ENCODE measurements around the gene TUBG1.
"Not testable (repeated sequence)": the region's sequence is repeated elsewhere in the genome, so short reads cannot be mapped to it uniquely, and the experiment has no call there.

Gene TUBG1

GRCh38 chr17:42579794-42580551 is 29.5 kb upstream of the TUBG1 start:
- no peak for DNase-seq (ENCODE audit: low spot score)

DNA sequence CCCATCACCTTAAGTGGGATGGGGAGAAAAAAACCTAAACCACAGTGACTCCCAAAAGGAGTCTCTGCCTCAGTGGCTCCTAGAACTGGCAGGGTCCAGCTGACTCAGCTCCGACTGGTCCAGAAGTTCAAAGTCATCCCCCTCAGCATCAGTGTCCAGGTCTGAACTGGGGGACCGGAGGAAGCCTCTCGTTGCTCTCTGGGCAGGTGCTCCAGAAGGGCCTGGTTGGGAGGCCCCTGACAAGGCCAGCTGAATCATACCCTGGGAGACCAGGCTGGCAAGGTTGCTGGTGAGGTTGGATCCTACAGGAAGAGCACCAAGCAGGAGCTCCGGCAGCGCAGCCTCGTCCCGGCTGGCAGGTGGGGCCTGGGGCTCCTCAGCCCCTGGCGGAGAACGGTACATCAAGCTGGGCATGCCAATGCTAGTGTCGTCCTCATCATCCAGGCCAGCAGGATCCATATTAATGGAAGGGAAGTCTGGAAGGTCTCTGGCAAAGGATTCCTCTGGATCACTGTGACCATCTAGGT is 27.7 kb upstream of the TUBG1 start:
- DNase-seq (ENCODE audit: low spot score), result no peak

DNA sequence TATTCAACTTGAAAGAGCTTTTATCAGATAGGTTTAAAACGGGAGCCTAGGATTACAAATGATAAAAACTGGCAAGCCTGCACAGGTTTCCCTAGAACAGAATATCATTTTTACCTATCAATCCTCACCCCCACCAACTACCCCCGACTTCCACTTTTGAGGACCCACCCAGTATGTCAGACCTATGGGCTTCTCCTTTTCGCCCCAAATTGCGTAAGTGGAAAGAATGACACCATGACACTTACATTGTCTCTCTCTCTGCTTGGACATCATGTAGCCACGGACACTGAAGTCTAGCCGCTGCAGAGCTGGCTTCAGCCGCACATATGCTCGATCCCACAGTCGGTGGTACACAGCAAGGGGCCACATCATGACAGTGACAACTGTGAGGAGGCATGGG is 24.6 kb upstream of the TUBG1 start:
- no peak for DNase-seq (ENCODE audit: low spot score)

- DNase-seq (ENCODE audit: low spot score), result no peak
Observed at GRCh38 chr17:42585353-42585752, 24.1 kb upstream of the TUBG1 start.

- DNase-seq (ENCODE audit: low spot score), result no peak
Observed at GRCh38 chr17:42586514-42587230, 22.8 kb upstream of the TUBG1 start.

GRCh38 chr17:42590886-42591285 is 18.6 kb upstream of the TUBG1 start:
- no peak for DNase-seq (ENCODE audit: low spot score)

GRCh38 chr17:42591411-42591810 is 18.1 kb upstream of the TUBG1 start:
- no peak for DNase-seq (ENCODE audit: low spot score)

GRCh38 chr17:42596386-42596785 is 13.1 kb upstream of the TUBG1 start:
- DNase-seq (ENCODE audit: low spot score), result no peak

- DNase-seq (ENCODE audit: low spot score), result no peak
Observed at GRCh38 chr17:42598905-42599304, 10.6 kb upstream of the TUBG1 start.

DNA sequence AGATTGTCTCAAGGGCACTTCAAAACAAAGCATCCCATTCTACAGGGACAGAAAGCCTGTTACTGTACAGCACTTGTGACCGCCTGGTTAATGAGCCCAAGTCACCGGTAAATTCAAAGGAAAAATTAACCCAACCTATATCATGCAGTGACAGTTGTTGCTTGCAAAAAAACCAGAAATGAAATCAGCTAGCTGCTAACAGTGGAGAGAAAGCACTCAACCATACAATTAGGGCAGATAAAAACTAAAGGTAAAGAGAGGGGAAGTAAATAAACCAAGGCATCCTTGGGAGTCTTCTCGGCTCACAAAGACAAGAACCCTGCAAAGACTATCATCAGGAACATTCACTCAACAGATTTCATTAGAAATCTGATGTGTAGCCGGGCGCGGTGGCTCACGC is 6.2 kb upstream of the TUBG1 start:
- DNase-seq (ENCODE audit: low spot score), result no peak

GRCh38 chr17:42607769-42608168 is 1.7 kb upstream of the TUBG1 start:
- no peak for DNase-seq (ENCODE audit: low spot score)

DNA sequence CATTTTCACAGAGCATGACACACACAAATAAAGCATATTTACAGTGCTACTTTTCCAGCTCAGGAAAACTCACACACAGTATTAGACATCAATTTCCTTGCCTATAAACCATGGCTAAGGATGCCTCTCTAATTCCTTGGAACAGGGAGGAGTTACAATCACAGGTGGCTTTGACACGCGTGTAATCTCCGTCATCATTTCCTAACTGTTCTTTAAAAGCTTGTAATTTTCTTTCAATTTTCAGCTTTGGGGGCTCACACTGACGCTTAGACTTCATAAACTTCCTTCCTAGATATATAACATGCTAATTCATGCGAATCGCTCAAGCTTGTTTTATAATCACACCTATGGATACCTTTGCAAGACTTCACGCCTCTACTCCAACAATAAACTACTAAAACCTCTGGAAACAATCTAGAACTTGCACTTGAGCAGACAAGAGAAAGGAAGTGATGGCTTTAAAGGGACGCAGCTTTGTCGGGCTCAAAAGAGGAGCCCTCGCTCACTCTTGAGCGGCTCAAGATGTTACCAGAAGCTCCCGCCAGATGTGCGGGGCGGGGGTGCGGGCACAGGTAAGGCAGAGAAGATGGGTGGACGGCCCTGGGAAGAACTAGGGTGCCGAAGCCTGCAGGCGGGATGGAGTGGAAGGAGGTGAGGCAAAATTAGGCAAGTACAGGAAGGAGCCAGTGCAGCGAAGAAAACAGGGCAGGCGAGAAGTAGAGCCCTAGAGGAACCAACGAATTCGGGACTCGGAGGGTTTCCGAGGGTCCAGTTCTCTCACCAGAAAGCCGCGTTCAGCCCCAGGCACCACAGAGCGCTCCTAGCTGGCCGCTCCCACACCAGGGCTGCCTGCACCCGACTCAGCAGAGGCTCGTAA is 940 bp upstream of the TUBG1 start:
- DNase-seq (ENCODE audit: low spot score), result no peak

DNA sequence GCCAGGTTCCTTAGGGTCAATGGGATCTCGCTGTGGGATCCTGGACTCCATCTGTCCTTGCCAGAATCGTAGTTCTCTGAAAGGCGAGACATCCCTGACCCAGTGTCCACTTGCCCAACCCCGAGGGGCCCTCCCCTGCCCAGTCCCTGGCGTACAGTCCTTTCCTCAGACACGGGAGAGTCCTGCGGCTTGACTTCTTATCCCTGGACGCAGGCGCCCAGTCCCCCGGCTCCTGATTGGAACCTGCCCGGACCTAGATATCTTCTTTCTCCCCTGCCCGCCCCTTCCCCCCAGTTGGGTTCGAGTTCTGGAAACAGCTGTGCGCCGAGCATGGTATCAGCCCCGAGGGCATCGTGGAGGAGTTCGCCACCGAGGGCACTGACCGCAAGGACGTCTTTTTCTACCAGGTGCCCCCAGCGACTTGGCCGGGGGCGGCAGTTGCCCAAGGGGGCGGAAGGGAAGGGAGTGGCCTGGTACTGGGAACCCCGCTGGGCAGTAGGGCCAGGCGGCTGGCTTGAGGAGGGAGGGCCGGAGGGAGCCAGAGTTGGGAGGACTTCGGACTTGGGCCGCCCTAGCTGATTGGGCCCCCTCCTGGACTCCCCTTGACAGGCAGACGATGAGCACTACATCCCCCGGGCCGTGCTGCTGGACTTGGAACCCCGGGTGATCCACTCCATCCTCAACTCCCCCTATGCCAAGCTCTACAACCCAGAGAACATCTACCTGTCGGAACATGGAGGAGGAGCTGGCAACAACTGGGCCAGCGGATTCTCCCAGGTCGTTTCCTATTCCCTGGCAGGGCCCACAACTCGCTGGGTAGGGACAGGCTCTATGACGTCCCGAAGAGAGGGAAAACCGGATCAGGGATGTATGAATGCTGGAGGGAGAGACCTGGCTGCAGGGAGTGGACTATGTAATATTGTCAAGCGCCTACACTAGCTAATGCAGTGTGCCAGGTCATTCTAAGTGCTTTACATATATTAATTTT is 625 bp downstream of the TUBG1 start:
- DNase-seq (ENCODE audit: low spot score), result not testable (repeated sequence)

- no peak for DNase-seq (ENCODE audit: low spot score)
Observed at GRCh38 chr17:42612013-42612412, 2.5 kb downstream of the TUBG1 start.

DNA sequence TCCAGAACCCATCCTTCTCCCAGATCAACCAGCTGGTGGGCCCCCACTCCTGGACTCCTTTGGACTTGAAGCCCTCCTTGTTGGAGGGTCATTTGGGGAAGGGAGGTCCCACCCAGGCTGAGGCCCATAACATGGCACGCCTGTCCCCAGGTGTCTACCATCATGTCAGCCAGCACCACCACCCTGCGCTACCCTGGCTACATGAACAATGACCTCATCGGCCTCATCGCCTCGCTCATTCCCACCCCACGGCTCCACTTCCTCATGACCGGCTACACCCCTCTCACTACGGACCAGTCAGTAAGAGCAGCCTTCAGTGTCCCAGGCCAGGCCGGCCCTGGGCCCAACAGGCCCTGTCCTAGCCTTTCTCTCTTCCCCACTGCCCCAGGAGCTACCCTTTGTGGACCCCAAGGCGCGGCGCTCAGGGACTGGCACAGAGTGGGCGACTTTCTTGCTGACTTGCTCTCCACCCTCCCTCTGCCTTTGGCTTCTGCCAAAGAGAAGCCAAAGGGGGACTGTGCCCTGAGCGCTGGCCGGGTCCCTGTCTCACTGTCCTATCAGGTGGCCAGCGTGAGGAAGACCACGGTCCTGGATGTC is 4.3 kb downstream of the TUBG1 start:
- DNase-seq (ENCODE audit: low spot score), result no peak

GRCh38 chr17:42617956-42618431 is 8.5 kb downstream of the TUBG1 start:
- DNase-seq (ENCODE audit: low spot score), result no peak

DNA sequence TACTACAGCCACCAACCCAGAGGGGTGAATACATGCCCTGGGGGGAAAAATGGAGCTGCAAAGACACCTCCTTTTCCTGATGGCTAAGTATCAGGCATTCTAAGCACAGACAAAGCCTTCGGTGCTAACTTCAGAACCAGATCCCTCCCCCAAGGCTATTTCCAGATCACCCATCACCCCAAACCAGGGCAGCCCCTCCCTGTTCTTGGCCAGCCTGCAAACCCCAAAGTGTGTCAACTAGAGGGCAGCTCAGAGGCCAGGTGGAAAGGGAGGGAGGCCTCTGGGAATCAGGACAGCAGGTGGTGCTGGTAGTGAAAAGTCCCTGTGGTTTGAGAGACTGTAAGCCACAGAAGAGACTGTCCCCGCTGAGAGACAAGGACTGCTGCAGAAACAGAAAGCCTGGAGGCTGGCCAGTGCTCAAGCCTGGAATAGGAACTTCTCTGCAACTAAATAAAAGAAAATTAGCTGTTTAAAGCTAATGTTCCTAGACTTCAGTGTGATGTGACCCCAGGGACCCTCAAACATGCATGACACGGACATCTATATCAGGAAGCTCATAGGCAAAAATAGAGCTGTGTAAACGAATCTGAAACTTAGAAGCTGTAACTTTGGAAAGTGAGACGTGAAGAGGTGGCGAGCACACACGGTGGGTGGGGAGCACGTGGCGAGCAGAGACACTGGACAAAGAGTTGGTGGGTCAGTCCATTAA is 9.1 kb downstream of the TUBG1 start:
- DNase-seq (ENCODE audit: low spot score), result no peak

DNA sequence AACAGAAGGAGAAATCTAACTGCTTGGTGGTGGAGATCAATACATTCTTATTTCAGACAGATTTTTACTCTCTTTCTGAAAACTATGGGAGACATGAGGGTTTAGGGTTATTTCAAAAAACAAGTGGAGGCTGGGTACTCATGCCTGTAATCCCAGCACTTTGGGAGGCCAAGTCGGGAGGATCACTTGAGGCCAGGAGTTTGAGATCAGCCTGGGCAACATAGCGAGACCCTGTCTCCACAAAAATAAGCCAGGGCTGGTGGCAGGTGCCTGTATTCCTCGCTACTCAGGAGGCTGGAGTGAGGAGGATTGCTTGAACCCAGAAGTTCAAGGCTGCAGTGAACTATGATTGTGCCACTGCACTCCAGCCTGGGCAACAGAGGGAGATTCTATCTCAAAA is 12.5 kb downstream of the TUBG1 start:
- DNase-seq (ENCODE audit: low spot score), result not testable (repeated sequence)

DNA sequence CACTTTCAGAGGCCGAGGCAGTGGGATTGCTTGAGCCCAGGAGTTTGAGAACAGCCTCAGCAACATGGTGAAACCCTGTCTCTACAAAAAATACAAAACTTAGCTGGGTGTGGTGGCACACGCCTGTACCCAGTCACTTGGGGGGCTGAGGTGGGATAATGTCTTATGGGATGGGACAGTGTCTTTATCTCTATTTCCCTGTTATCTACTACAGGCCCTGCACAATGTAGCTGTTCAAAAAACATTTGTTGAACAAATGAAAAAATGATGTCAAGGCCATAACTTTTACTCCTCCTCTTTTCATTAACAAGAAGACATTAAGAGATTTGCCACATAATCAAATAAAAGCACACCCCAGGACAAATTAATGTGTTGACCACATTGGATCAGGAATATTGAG is 13.8 kb downstream of the TUBG1 start:
- no peak for DNase-seq (ENCODE audit: low spot score)

All from COLO829 (cell line).